Upper lobe of left lung (tissue), 4 donors: ENCODE measurements around the gene PDZD11.

Experiments
- CTCF ChIP-seq, 6 experiments: fragments of 450-650 bp in 4 of 6; fragments of 200-600 bp in 2 of 6; sonication (generic) in 2 of 6; IDR thresholded peaks; one replicate each; pipeline ENCODE4 v1.5.1; 2016 to 2019; ENCODE audit warnings: antibody characterized with exemption in 6 of 6
- EP300 ChIP-seq, 4 donors: sonication (generic); formaldehyde crosslinking; IDR thresholded peaks; one replicate each; pipeline ENCODE4 v1.5.1; 2017; ENCODE audit warnings: antibody characterized with exemption in 4 of 4, control low read depth in 2 of 4
- POLR2A ChIP-seq, 4 donors: fragments of 450-650 bp; IDR thresholded peaks; one replicate each; pipeline ENCODE4 v1.5.1; 2016 to 2017; ENCODE audit warnings: antibody characterized with exemption in 4 of 4, mild to moderate bottlenecking in 2 of 4
- POLR2AphosphoS5 ChIP-seq, 2 donors: sonication (generic); formaldehyde crosslinking; IDR thresholded peaks; one replicate each; pipeline ENCODE4 v1.5.1; 2017; ENCODE audit warnings: antibody characterized with exemption in 2 of 2

GRCh38 chrX:70240751-70241150 lies 49.0 kb downstream of the PDZD11 start:
- TF ChIP-seq CTCF (IDR thresholded peaks at IDR 0.05): no peak
- TF ChIP-seq EP300 (IDR thresholded peaks at IDR 0.05): no peak
- no peak for TF ChIP-seq POLR2A (IDR thresholded peaks at IDR 0.05)
- no peak for TF ChIP-seq POLR2AphosphoS5 (IDR thresholded peaks at IDR 0.05)
